WTC11 (cell line): ENCODE data around the gene FNBP1L. TPM values are rescaled to one million over a fixed set of nuclear protein-coding genes. Genes with fewer than 3 reads are reported as not detected.

Experiments
- ATAC-seq: fragments of 200-7000 bp; cut with Tn5 transposase; 2 replicates; pipeline ENCODE4 v1.10.0; 2021; ENCODE audit warnings: mild to moderate bottlenecking, moderate library complexity
- CTCF ChIA-PET: fragments of 300-600 bp; sonication (Branson Sonifier 250); formaldehyde crosslinking; loops from one replicate; lab custom pipeline; 2021; ENCODE audit warnings: antibody characterized with exemption; lab: Charles Lee
- POLR2A ChIA-PET: fragments of 350-600 bp; sonication (Branson Sonifier 250); formaldehyde crosslinking; loops from one replicate; lab custom pipeline; 2021; ENCODE audit warnings: antibody characterized with exemption; lab: Charles Lee
- DNase-seq: peaks from one replicate; pipeline ENCODE4 v3.0.0; 2021; ENCODE audit warnings: low spot score
- H3K27ac Mint-ChIP-seq: 2 replicates; pipeline ENCODE4 v1.8.0; 2021; ENCODE audit warnings: mixed read lengths
- H3K27me3 Mint-ChIP-seq: 2 replicates; pipeline ENCODE4 v1.8.0; 2021; ENCODE audit warnings: low read depth, mild to moderate bottlenecking, moderate library complexity, mixed read lengths
- H3K36me3 Mint-ChIP-seq: 2 replicates; pipeline ENCODE4 v1.8.0; 2021; ENCODE audit warnings: mixed read lengths
- H3K4me1 Mint-ChIP-seq: 2 replicates; pipeline ENCODE4 v1.8.0; 2022; ENCODE audit warnings: mixed read lengths
- H3K4me3 Mint-ChIP-seq: 2 replicates; pipeline ENCODE4 v1.8.0; 2021; ENCODE audit warnings: mild to moderate bottlenecking, moderate library complexity, mixed read lengths
- H3K9me3 Mint-ChIP-seq: 2 replicates; pipeline ENCODE4 v1.8.0; 2021; ENCODE audit warnings: mixed read lengths
- AFF4 ChIP-seq: sonication (generic); formaldehyde crosslinking; IDR thresholded peaks from 2 replicates; pipeline ENCODE4 v1.8.1; 2023; ENCODE audit warnings: mild to moderate bottlenecking, missing genetic modification reagents, borderline replicate concordance
- FOXK1 ChIP-seq: sonication (generic); formaldehyde crosslinking; IDR thresholded peaks from 2 replicates; pipeline ENCODE4 v1.8.0; 2022; ENCODE audit warnings: mild to moderate bottlenecking, moderate library complexity, missing genetic modification reagents
- FOXP4 ChIP-seq: sonication (generic); formaldehyde crosslinking; IDR thresholded peaks from 2 replicates; pipeline ENCODE4 v1.8.0; 2022; ENCODE audit warnings: mild to moderate bottlenecking, missing genetic modification reagents
- HMGA2 ChIP-seq: fragments of 250-450 bp; sonication (Bioruptor Pico); IDR thresholded peaks from 2 replicates; pipeline ENCODE4 v1.4.0; 2021; ENCODE audit warnings: mild to moderate bottlenecking, moderate library complexity
- IRF2 ChIP-seq: sonication (generic); formaldehyde crosslinking; IDR thresholded peaks from 2 replicates; pipeline ENCODE4 v1.8.0; 2022; ENCODE audit warnings: low read depth, missing genetic modification reagents, borderline replicate concordance
- JAZF1 ChIP-seq: fragments of 250-450 bp; sonication (Bioruptor Pico); IDR thresholded peaks from 2 replicates; pipeline ENCODE4 v1.9.0; 2021; ENCODE audit warnings: moderate library complexity, mild to moderate bottlenecking, inconsistent platforms
- MAX ChIP-seq: sonication (generic); formaldehyde crosslinking; IDR thresholded peaks from 2 replicates; pipeline ENCODE4 v1.8.0; 2022; ENCODE audit warnings: mild to moderate bottlenecking, missing genetic modification reagents
- MXD4 ChIP-seq: fragments of 250-450 bp; sonication (Bioruptor Pico); IDR thresholded peaks from 2 replicates; pipeline ENCODE4 v1.8.0; 2021; ENCODE audit warnings: mild to moderate bottlenecking, moderate library complexity, borderline replicate concordance
- NFATC4 ChIP-seq: fragments of 250-450 bp; sonication (Bioruptor Pico); IDR thresholded peaks from 2 replicates; pipeline ENCODE4 v1.9.0; 2021; ENCODE audit warnings: mild to moderate bottlenecking
- NR1H2 ChIP-seq: sonication (generic); formaldehyde crosslinking; IDR thresholded peaks from 2 replicates; pipeline ENCODE4 v1.9.0; 2021; ENCODE audit warnings: mild to moderate bottlenecking, moderate library complexity, missing genetic modification reagents
- PRDM15 ChIP-seq: sonication (generic); formaldehyde crosslinking; IDR thresholded peaks from 2 replicates; pipeline ENCODE4 v1.8.0; 2022; ENCODE audit warnings: missing genetic modification reagents
- SP1 ChIP-seq: sonication (generic); formaldehyde crosslinking; conservative IDR thresholded peaks from 2 replicates; pipeline ENCODE4 v1.8.1; 2022; ENCODE audit warnings: missing genetic modification reagents
- TCF7 ChIP-seq: sonication (generic); formaldehyde crosslinking; IDR thresholded peaks from 2 replicates; pipeline ENCODE4 v1.8.0; 2022; ENCODE audit warnings: mild to moderate bottlenecking, low read depth, missing genetic modification reagents, moderate library complexity
- TEAD4 ChIP-seq: sonication (generic); formaldehyde crosslinking; IDR thresholded peaks from 2 replicates; pipeline ENCODE4 v1.8.0; 2022; ENCODE audit warnings: mild to moderate bottlenecking, missing genetic modification reagents
- USF1 ChIP-seq: sonication (generic); formaldehyde crosslinking; IDR thresholded peaks from 2 replicates; pipeline ENCODE4 v1.8.0; 2022; ENCODE audit warnings: mild to moderate bottlenecking, missing genetic modification reagents
- USF2 ChIP-seq: sonication (generic); formaldehyde crosslinking; IDR thresholded peaks from 2 replicates; pipeline ENCODE4 v1.8.1; 2023; ENCODE audit warnings: mild to moderate bottlenecking, missing genetic modification reagents, moderate library complexity
- ZNF263 ChIP-seq: sonication (generic); formaldehyde crosslinking; IDR thresholded peaks from 2 replicates; pipeline ENCODE4 v1.8.1; 2022; ENCODE audit warnings: low read depth, mild to moderate bottlenecking, moderate library complexity, missing genetic modification reagents
- ZNF317 ChIP-seq: sonication (generic); formaldehyde crosslinking; IDR thresholded peaks from 2 replicates; pipeline ENCODE4 v1.8.1; 2023; ENCODE audit warnings: low read depth, mild to moderate bottlenecking, moderate library complexity, missing genetic modification reagents, borderline replicate concordance
- ZNF512 ChIP-seq: sonication (generic); formaldehyde crosslinking; IDR thresholded peaks from 2 replicates; pipeline ENCODE4 v1.8.1; 2022; ENCODE audit warnings: missing genetic modification reagents, borderline replicate concordance
- total RNA-seq: library from RNA; stranded (reverse); gene quantifications from 3 replicates; pipeline ENCODE4 v1.2.3, GENCODE V29; 2021

FNBP1L gene
- total RNA-seq, 1 experiment from 2014 or later: 79.1 TPM

- POLR2A ChIA-PET: no interaction called here
- DNase-seq: no peak
- H3K27ac Mint-ChIP-seq: no peak overlapping the region
- no peak for ATAC-seq
- H3K4me3 Mint-ChIP-seq: no peak overlapping the region
- peaks cover 42% of the 10 kb centered on the region for H3K4me1 Mint-ChIP-seq
- no peaks in the 10 kb centered on the region for H3K9me3 Mint-ChIP-seq
- H3K36me3 Mint-ChIP-seq: peaks cover 17% of the 10 kb centered on the region
- no peaks in the 10 kb centered on the region for H3K27me3 Mint-ChIP-seq
- TF ChIP-seq USF1: no peak
- no peak for TF ChIP-seq FOXP4 (CRISPR knock-in tag)
- no peak for TF ChIP-seq NR1H2 (CRISPR knock-in tag)
- no peak for TF ChIP-seq ZNF512 (CRISPR knock-in tag)
- TF ChIP-seq USF2: no peak
- TF ChIP-seq JAZF1 (CRISPR knock-in tag): no peak
- TF ChIP-seq ZNF263 (CRISPR knock-in tag): no peak
- no peak for TF ChIP-seq FOXK1 (CRISPR knock-in tag)
- TF ChIP-seq AFF4 (CRISPR knock-in tag): no peak
- no peak for TF ChIP-seq MXD4 (CRISPR knock-in tag)
- TF ChIP-seq TEAD4 (CRISPR knock-in tag): no peak
- no peak for TF ChIP-seq MAX (CRISPR knock-in tag)
- CTCF ChIA-PET: no interaction called here
These were observed 54.0 kb downstream of the FNBP1L start for GRCh38 chr1:93501829-93502369.

GRCh38 chr1:93502571-93502970 is 54.7 kb downstream of the FNBP1L start:
- ATAC-seq: no peak
- TF ChIP-seq PRDM15 (no peak), SP1 (no peak), HMGA2 (CRISPR knock-in tag) (no peak), ZNF317 (CRISPR knock-in tag) (no peak), NFATC4 (CRISPR knock-in tag) (no peak), TCF7 (CRISPR knock-in tag) (no peak), IRF2 (CRISPR knock-in tag) (no peak)

More at GRCh38 chr1:93502571-93502970, 54.7 kb downstream of the FNBP1L start:
- ChIA-PET POLR2A (no interaction called here), CTCF (no interaction called here)
- peaks cover 23% of the 10 kb centered on the region for H3K36me3 Mint-ChIP-seq
- no peak for DNase-seq
- H3K9me3 Mint-ChIP-seq: peaks cover 4% of the 10 kb centered on the region
- H3K27ac Mint-ChIP-seq: 0 out of 2 replicates have a peak overlapping the region, but pooled peaks have one; percentile 89
- peaks cover 42% of the 10 kb centered on the region for H3K4me1 Mint-ChIP-seq
- H3K4me3 Mint-ChIP-seq: no peak overlapping the region
- no peaks in the 10 kb centered on the region for H3K27me3 Mint-ChIP-seq
